SK-N-SH (cell line): Measurements from ENCODE around the gene UFC1. TPM values are rescaled to one million over a fixed set of nuclear protein-coding genes. Genes with fewer than 3 reads are reported as not detected.

ENCODE experiments used
- CTCF ChIA-PET: fragments of 300-600, 350-600 bp; formaldehyde crosslinking; extraction: SDS; loops from one replicate; lab custom pipeline; 2021; lab: Yijun Ruan, JAX
- POLR2A ChIA-PET: fragments of 350-600 bp; sonication (Branson Sonifier 250); formaldehyde crosslinking; extraction: SDS; loops from one replicate; lab custom pipeline; 2020; ENCODE audit warnings: antibody characterized with exemption, inconsistent platforms; lab: Yijun Ruan, JAX
- DNase-seq: peaks from one replicate; pipeline ENCODE4 v3.0.0; 2012
- H2AFZ ChIP-seq: fragments of 200-600 bp; sonication (generic); 2 replicates; pipeline ENCODE4 v1.8.1; 2016; ENCODE audit warnings: antibody characterized with exemption, mild to moderate bottlenecking, low read depth
- H3F3A ChIP-seq: fragments of 200-600 bp; sonication (generic); replicated peaks from 2 replicates; pipeline ENCODE3; 2016; ENCODE audit warnings: antibody characterized with exemption, mild to moderate bottlenecking; ENCODE audit not compliant: insufficient read depth
- H3K27ac ChIP-seq, 2 experiments: fragments of 200-500 bp in 1 of 2; fragments of 200-600 bp in 1 of 2; sonication (Bioruptor generic) in 1 of 2; sonication (generic), shearing (Covaris generic) in 1 of 2; 2 replicates each; pipeline versions ENCODE4 v1.5.1 to v1.6.1; 2014 to 2016; ENCODE audit warnings: low read depth in 2 of 2, inconsistent platforms in 1 of 2, low read length in 1 of 2, mild to moderate bottlenecking in 1 of 2, mixed read lengths in 1 of 2
- H3K27me3 ChIP-seq: fragments of 200-600 bp; sonication (generic), shearing (Covaris generic); 2 replicates; pipeline ENCODE4 v1.6.1; 2016; ENCODE audit warnings: mixed run types; ENCODE audit not compliant: insufficient read depth
- H3K36me3 ChIP-seq, 2 experiments: fragments of 200-500 bp in 1 of 2; fragments of 200-600 bp in 1 of 2; sonication (Bioruptor generic) in 1 of 2; sonication (generic) in 1 of 2; replicated peaks in 1 of 2; 2 replicates each; pipeline versions ENCODE3 to v1.5.1; 2014 to 2016; ENCODE audit warnings: low read length in 1 of 2, mild to moderate bottlenecking in 1 of 2; ENCODE audit not compliant: insufficient read depth in 2 of 2, control insufficient read depth in 1 of 2
- H3K4me1 ChIP-seq, 2 experiments: fragments of 200-500 bp in 1 of 2; fragments of 200-600 bp in 1 of 2; sonication (Bioruptor generic) in 1 of 2; sonication (generic), shearing (Covaris generic) in 1 of 2; 2 replicates each; pipeline versions ENCODE4 v1.5.1 to v1.6.1; 2014 to 2016; ENCODE audit warnings: low read depth in 1 of 2, low read length in 1 of 2, mixed run types in 1 of 2; ENCODE audit not compliant: insufficient read depth in 2 of 2, control insufficient read depth in 1 of 2
- H3K4me2 ChIP-seq: fragments of 200-600 bp; sonication (generic), shearing (Covaris generic); 2 replicates; pipeline ENCODE4 v1.6.1; 2017; ENCODE audit warnings: mixed run types
- H3K4me3 ChIP-seq, 2 experiments: fragments of 200-500 bp in 1 of 2; fragments of 200-600 bp in 1 of 2; sonication (Bioruptor generic) in 1 of 2; sonication (generic), shearing (Covaris generic) in 1 of 2; 2 replicates each; pipeline versions ENCODE4 v1.5.1 to v1.8.1; 2014 to 2016; ENCODE audit warnings: low read depth in 2 of 2, inconsistent platforms in 1 of 2, low read length in 1 of 2, mild to moderate bottlenecking in 1 of 2, mixed read lengths in 1 of 2, moderate library complexity in 1 of 2
- H3K79me2 ChIP-seq: fragments of 200-600 bp; sonication (generic); 2 replicates; pipeline ENCODE4 v1.8.1; 2017; ENCODE audit warnings: mild to moderate bottlenecking; ENCODE audit not compliant: insufficient read depth
- H3K9ac ChIP-seq: fragments of 200-600 bp; sonication (generic); 2 replicates; pipeline ENCODE4 v1.6.1; 2017; ENCODE audit warnings: mixed run types
- H3K9me2 ChIP-seq: fragments of 200-600 bp; sonication (generic); 2 replicates; pipeline ENCODE4 v1.6.1; 2017; ENCODE audit warnings: mixed run types
- H3K9me3 ChIP-seq: fragments of 200-600 bp; sonication (generic); 2 replicates; pipeline ENCODE4 v1.6.1; 2017; ENCODE audit warnings: mixed run types, mild to moderate bottlenecking, moderate library complexity
- H4K20me1 ChIP-seq: fragments of 200-600 bp; sonication (generic); 2 replicates; pipeline ENCODE4 v1.6.1; 2017; ENCODE audit warnings: mild to moderate bottlenecking, mixed run types; ENCODE audit not compliant: insufficient read depth
- EP300 ChIP-seq, 2 experiments: IDR thresholded peaks; 2 replicates each; pipeline versions ENCODE4 v1.4.0 to v1.6.1; 2012; ENCODE audit warnings: borderline replicate concordance in 1 of 2, low read depth in 1 of 2, low read length in 1 of 2
- JUND ChIP-seq: IDR thresholded peaks from 2 replicates; pipeline ENCODE4 v1.4.0; 2012
- MAX ChIP-seq: IDR thresholded peaks from 2 replicates; pipeline ENCODE4 v1.4.0; 2012; ENCODE audit warnings: low read depth
- MXI1 ChIP-seq: IDR thresholded peaks from 2 replicates; pipeline ENCODE4 v1.6.1; 2012; ENCODE audit warnings: mild to moderate bottlenecking, low read depth, low read length, improper control_type of control experiment
- NFIC ChIP-seq: IDR thresholded peaks from 2 replicates; pipeline ENCODE4 v1.4.0; 2012; ENCODE audit warnings: borderline replicate concordance
- RAD21 ChIP-seq: IDR thresholded peaks from 2 replicates; pipeline ENCODE4 v1.6.1; 2012; ENCODE audit warnings: mild to moderate bottlenecking, low read length
- RCOR1 ChIP-seq: fragments of 150-350 bp; IDR thresholded peaks from 2 replicates; pipeline ENCODE4 v1.6.1; 2017; ENCODE audit warnings: antibody characterized with exemption, low read length
- RFX5 ChIP-seq: IDR thresholded peaks from 2 replicates; pipeline ENCODE4 v1.6.1; 2012; ENCODE audit warnings: mild to moderate bottlenecking, improper control_type of control experiment, low read length
- RXRA ChIP-seq: IDR thresholded peaks from 2 replicates; pipeline ENCODE4 v1.4.0; 2012; ENCODE audit warnings: low read depth, mild to moderate bottlenecking, borderline replicate concordance
- TAF1 ChIP-seq: IDR thresholded peaks from 2 replicates; pipeline ENCODE4 v1.6.1; 2012; ENCODE audit warnings: low read depth, mild to moderate bottlenecking, low read length, moderate library complexity, borderline replicate concordance
- USF1 ChIP-seq: IDR thresholded peaks from 2 replicates; pipeline ENCODE4 v1.4.0; 2012; ENCODE audit warnings: low read depth, borderline replicate concordance
- WGBS: methylation state at CpG from one replicate; pipeline ENCODE4 v1.1.6; 2017; ENCODE audit warnings: low lambda C conversion rate; 5-methylcytosine and 5-hydroxymethylcytosine counted together
- polyA plus RNA-seq, 3 experiments: library from polyadenylated mRNA; depleted of rRNA; stranded (reverse); fragments of >200 nt; gene quantifications; 2 replicates each; pipeline ENCODE4 v1.2.3, GENCODE V29; 2012
- TF ChIP-seq, protein P1 (sequence below): IDR thresholded peaks from 2 replicates; pipeline ENCODE4 v1.4.0; 2012; ENCODE audit warnings: low read depth, borderline replicate concordance

The UFC1 gene
- polyA plus RNA-seq, 1 of the 3 experiments (the other 2 are of a cell fraction) = 150 TPM

DNA sequence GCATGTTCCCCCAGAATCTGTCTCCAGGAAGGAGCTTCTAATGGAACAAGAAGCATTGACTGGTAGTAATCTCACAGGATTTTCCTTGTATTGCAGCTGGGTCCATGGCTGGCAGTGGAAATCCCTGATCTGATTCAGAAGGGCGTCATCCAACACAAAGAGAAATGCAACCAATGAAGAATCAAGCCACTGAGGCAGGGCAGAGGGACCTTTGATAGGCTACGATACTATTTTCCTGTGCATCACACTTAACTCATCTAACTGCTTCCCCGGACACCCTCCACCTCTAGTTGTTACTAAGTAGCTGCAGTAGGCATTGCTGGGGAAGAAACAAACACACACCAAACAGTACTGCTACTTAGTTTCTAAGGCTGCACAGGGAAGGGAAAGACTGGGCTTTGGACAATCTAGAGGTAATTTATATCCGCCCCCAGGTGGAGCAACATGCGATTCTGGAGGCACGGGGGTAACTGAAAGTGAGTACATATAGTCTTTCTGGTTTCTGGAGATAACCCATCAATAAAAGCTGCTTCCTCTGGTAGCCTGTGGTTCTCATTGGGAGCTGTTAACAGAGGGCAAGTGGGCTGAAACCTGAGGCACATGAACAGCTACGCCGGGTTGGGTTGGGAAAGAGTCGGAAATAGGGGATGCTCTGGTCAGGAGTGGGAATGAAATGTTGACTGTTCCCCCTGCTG lies 4.7 kb downstream of the UFC1 start:
- Histone ChIP-seq H3K9me2 (no peaks in the 10 kb centered on the region), H3K4me1 (peaks cover 0 to 31% of the 10 kb centered on the region in 2 experiments; a peak in 3 of 4 replicates)
- no peak for TF ChIP-seq RCOR1
- TF ChIP-seq MXI1 = no peak
- no peak for TF ChIP-seq RAD21
- no peak for TF ChIP-seq NFIC
- no peak for TF ChIP-seq RFX5
- TF ChIP-seq MAX = no peak
- TF ChIP-seq, protein P1, sequence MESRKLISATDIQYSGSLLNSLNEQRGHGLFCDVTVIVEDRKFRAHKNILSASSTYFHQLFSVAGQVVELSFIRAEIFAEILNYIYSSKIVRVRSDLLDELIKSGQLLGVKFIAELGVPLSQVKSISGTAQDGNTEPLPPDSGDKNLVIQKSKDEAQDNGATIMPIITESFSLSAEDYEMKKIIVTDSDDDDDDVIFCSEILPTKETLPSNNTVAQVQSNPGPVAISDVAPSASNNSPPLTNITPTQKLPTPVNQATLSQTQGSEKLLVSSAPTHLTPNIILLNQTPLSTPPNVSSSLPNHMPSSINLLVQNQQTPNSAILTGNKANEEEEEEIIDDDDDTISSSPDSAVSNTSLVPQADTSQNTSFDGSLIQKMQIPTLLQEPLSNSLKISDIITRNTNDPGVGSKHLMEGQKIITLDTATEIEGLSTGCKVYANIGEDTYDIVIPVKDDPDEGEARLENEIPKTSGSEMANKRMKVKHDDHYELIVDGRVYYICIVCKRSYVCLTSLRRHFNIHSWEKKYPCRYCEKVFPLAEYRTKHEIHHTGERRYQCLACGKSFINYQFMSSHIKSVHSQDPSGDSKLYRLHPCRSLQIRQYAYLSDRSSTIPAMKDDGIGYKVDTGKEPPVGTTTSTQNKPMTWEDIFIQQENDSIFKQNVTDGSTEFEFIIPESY = no peak
- TF ChIP-seq RXRA = no peak
- no peak for TF ChIP-seq JUND
- no peak for TF ChIP-seq USF1
- no peak for TF ChIP-seq TAF1
- TF ChIP-seq EP300 (IDR thresholded peaks at IDR 0.05; ENCODE audit: borderline replicate concordance in 1 of 2, low read depth in 1 of 2, low read length in 1 of 2) = no peak
- TF ChIP-seq, all 33 proteins: peak for 0
- H4K20me1 ChIP-seq = no peaks in the 10 kb centered on the region
- peak overlapping the region; percentile 84 for H2AFZ ChIP-seq
- H3K79me2 ChIP-seq = peaks cover 33% of the 10 kb centered on the region
- ChIA-PET POLR2A (interaction anchor here (0.7 kb wide), 1 partner anchor 433 kb away, joined by 6 read pairs; no protein-coding TSS in a partner anchor), CTCF (interaction anchor here (0.6 to 1.5 kb wide), 6 partner anchors 10 to 45 kb away, joined by 3 to 5 read pairs (median 4); partner anchors contain the start of genes NIT1 and PFDN2)
- H3K4me3 ChIP-seq = peak overlapping the region; percentile 89 to 92
- no peaks in the 10 kb centered on the region for H3K27me3 ChIP-seq
- peaks cover 4 to 47% of the 10 kb centered on the region in 2 experiments for H3K36me3 ChIP-seq
- peak overlapping the region; percentile 77 to 85 for H3K27ac ChIP-seq
- WGBS = 68% methylated on average over 9 of the region's 9 CpGs
- H3K9ac ChIP-seq = peak overlapping the region; percentile 90
- no peaks in the 10 kb centered on the region for H3K9me3 ChIP-seq
- H3F3A ChIP-seq = peaks cover 8% of the 10 kb centered on the region
- no peak for DNase-seq
- H3K4me2 ChIP-seq = peak overlapping the region; percentile 77
